Measurements from ENCODE around the gene SLC23A1. TPM values are rescaled to one million over a fixed set of nuclear protein-coding genes. Genes with fewer than 3 reads are reported as not detected.

Gene SLC23A1
- total RNA-seq = 10 to 100 TPM; 11.7 to 51.0 (median 22.8) TPM
- long read RNA-seq, partial matches to known transcripts = 3 of 6 reads
- long read RNA-seq, other reads (novel, unspliced or antisense) = 2 of 6 reads

DNA sequence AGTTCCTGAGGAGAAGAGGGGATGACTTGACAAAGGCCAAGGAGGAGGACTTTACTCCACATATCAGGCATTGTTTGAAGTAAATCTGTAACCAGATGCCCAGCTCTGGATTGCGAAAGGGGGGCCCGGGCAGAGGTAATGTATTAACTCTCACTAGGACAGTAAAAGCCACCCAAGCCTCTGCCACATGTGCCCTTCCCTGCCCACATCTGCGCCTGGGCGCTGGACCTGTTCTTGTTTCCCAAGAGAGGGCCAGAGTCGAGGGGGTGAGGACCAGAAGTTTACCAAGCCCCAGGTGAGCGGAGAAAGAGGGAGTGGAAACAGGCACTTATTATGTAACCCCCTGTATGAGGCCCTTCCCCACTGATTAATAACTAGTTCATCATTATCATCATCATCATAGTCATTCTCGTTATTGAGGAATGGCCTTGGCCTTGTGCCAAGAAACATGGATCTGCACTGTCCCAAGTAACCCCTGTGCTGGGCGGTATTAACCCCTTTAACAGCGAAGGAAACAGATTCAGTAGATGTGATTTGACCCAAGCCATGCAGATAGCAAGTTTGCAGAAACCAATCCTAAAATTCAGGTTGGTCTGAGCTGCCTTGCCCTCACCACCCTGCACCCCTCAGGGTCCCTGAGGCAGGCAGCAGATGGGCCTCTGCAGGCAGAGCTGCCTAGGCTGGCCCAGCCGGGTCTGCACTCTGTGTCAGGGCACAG, at the start of gene SLC23A1:
Gene SLC23A1 (minus strand): TSS at position 23 of the 718 bp plus-strand sequence. CDS start 44 bp downstream, outside the sequence.
- TF ChIP-seq, protein P1, sequence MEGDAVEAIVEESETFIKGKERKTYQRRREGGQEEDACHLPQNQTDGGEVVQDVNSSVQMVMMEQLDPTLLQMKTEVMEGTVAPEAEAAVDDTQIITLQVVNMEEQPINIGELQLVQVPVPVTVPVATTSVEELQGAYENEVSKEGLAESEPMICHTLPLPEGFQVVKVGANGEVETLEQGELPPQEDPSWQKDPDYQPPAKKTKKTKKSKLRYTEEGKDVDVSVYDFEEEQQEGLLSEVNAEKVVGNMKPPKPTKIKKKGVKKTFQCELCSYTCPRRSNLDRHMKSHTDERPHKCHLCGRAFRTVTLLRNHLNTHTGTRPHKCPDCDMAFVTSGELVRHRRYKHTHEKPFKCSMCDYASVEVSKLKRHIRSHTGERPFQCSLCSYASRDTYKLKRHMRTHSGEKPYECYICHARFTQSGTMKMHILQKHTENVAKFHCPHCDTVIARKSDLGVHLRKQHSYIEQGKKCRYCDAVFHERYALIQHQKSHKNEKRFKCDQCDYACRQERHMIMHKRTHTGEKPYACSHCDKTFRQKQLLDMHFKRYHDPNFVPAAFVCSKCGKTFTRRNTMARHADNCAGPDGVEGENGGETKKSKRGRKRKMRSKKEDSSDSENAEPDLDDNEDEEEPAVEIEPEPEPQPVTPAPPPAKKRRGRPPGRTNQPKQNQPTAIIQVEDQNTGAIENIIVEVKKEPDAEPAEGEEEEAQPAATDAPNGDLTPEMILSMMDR (IDR thresholded peaks at IDR 0.05) = no peak
- TF ChIP-seq POLR2A (IDR thresholded peaks at IDR 0.05) = no peak
- no peaks in the 10 kb centered on the region for H3K9me3 ChIP-seq
- WGBS (ENCODE audit: insufficient coverage, low coverage, low lambda C conversion rate, missing lambda C conversion rate) = 25% methylated on average over 5 of the region's 10 CpGs
- H3K27me3 ChIP-seq = no peaks in the 10 kb centered on the region
- DNase-seq (peak; percentile 80 to 92 (median 91)), ATAC-seq (peak; percentile 71 to 84 (median 78))
- H3K36me3 ChIP-seq = peaks cover 0 to 8% (median 0%) of the 10 kb centered on the region in 4 donors
- H3K27ac ChIP-seq = peak within 1 kb of the TSS in 2 of 3 donors; percentile 36 to 70
- peak within 1 kb of the TSS; percentile 34 to 68 (median 50) for H3K4me3 ChIP-seq
- peaks cover 0 to 49% (median 11%) of the 10 kb centered on the region in 4 donors for H3K4me1 ChIP-seq
- intact Hi-C loops (cut with DNase I) = loop anchor here in 1 of 2 donors (10.0 kb wide), 1 partner anchor 89 kb away; the partner anchor contains the start of gene MATR3

GRCh38 chr5:139431706-139432105, 48.6 kb upstream of the SLC23A1 start:
- Histone ChIP-seq H3K27me3 (no peaks in the 10 kb centered on the region), H3K4me3 (no peak overlapping the region), H3K9me3 (no peaks in the 10 kb centered on the region), H3K27ac (no peak overlapping the region), H3K4me1 (no peaks in the 10 kb centered on the region), H3K36me3 (no peaks in the 10 kb centered on the region)
- intact Hi-C loops (cut with DNase I) = no loop called here
- no peak for TF ChIP-seq POLR2A (IDR thresholded peaks at IDR 0.05)
- TF ChIP-seq, protein P1 (IDR thresholded peaks at IDR 0.05) = no peak
- DNase-seq = no peak
- no peak for ATAC-seq
- 91% methylated on average over 1 of the region's 1 CpG for whole genome bisulfite sequencing (ENCODE audit: insufficient coverage, low coverage, low lambda C conversion rate, missing lambda C conversion rate)

DNA sequence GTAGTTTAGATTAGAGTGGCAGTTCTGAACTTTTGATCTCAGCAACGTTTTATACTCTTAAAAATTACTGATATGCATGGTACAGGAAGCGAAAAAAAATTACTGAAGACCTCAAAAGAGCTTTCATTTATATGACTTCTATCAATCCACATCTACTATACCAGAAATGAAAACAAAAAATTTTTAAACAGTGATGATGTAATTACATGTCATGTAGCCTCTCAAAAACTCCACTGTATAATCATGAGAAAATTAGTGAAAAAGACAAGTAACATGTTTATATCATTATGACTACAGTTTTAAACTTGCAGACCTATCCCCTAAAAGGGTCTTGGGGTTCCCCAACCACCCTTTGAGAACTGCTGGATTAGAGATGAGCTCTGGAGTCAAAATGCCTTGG, 46.9 kb upstream of the SLC23A1 start:
- Histone ChIP-seq H3K27ac (no peak overlapping the region), H3K4me3 (no peak overlapping the region), H3K36me3 (no peaks in the 10 kb centered on the region), H3K4me1 (no peaks in the 10 kb centered on the region), H3K9me3 (no peaks in the 10 kb centered on the region), H3K27me3 (no peaks in the 10 kb centered on the region)
- intact Hi-C loops (cut with DNase I) = no loop called here
- WGBS (ENCODE audit: insufficient coverage, low coverage, low lambda C conversion rate, missing lambda C conversion rate) = 79% methylated on average over 2 of the region's 2 CpGs
- TF ChIP-seq, protein P1 (IDR thresholded peaks at IDR 0.05) = no peak
- TF ChIP-seq POLR2A (IDR thresholded peaks at IDR 0.05) = no peak
- no peak for ATAC-seq
- DNase-seq = no peak

DNA sequence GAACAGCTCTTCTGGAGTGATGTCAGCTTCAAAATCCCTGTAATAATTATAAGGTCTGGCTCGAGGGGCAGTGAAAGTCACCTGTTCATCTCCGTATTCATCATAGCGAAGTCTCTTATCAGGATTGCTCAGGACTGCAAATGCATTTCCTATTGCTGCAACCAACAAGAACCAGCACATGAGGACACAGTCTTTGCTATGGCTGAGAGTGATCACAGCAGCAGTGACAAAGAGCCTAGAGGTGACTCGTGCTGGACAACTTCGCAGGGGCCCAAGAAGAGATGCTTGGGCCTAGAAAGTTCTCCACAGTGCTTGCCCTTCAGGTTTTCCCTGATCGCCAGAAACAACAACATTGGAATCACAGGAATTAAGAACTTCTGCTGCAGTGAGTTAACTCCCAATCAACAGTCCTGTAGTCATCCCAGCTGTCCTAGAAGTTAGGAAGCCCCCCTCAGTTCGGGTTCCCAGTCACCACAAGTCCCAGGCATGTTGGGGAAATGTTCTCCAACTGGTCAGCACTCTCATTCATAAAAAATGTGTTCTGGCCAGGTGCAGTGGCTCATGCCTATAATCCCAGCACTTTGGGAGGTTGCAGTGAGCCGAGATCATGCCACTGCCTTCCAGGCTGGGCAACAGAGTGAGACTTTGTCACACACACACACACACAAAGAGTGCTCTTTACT, 43.2 kb upstream of the SLC23A1 start:
- no peaks in the 10 kb centered on the region for H3K9me3 ChIP-seq
- TF ChIP-seq, protein P1 (IDR thresholded peaks at IDR 0.05) = no peak
- no peak for TF ChIP-seq POLR2A (IDR thresholded peaks at IDR 0.05)
- H3K36me3 ChIP-seq = no peaks in the 10 kb centered on the region
- DNase-seq (no peak), ATAC-seq (no peak)
- 61% methylated on average over 6 of the region's 8 CpGs for WGBS (ENCODE audit: insufficient coverage, low coverage, low lambda C conversion rate, missing lambda C conversion rate)
- intact Hi-C loops (cut with DNase I) = loop anchor here in 1 of 2 donors (5.0 kb wide), 1 partner anchor 86 kb away; no protein-coding TSS in a partner anchor
- H3K27ac ChIP-seq = no peak overlapping the region
- H3K27me3 ChIP-seq = no peaks in the 10 kb centered on the region
- H3K4me3 ChIP-seq = no peak overlapping the region
- H3K4me1 ChIP-seq = no peaks in the 10 kb centered on the region
